Progenitor cell of endocrine pancreas (in vitro differentiated cells): Measurements from ENCODE around the gene UTF1. TPM values are rescaled to one million over a fixed set of nuclear protein-coding genes. Genes with fewer than 3 reads are reported as not detected.

Experiments used
- DNase-seq: peaks from one replicate; pipeline ENCODE4 v3.0.0; 2021; ENCODE audit warnings: low spot score; ENCODE audit not compliant: unreplicated experiment
- H3K27ac Mint-ChIP-seq: 2 replicates; pipeline ENCODE4 v1.8.0; 2021; ENCODE audit warnings: mild to moderate bottlenecking, moderate library complexity, mixed read lengths
- H3K27me3 Mint-ChIP-seq: 2 replicates; pipeline ENCODE4 v1.8.0; 2021; ENCODE audit warnings: mixed read lengths
- H3K36me3 Mint-ChIP-seq: 2 replicates; pipeline ENCODE4 v1.8.0; 2022; ENCODE audit warnings: mixed read lengths; ENCODE audit not compliant: insufficient read depth
- H3K4me1 Mint-ChIP-seq: 2 replicates; pipeline ENCODE4 v1.8.0; 2021; ENCODE audit warnings: low read depth, mixed read lengths
- H3K4me3 Mint-ChIP-seq: 2 replicates; pipeline ENCODE4 v1.8.0; 2021; ENCODE audit warnings: low read depth, mild to moderate bottlenecking, moderate library complexity, mixed read lengths
- H3K9me3 Mint-ChIP-seq: 2 replicates; pipeline ENCODE4 v1.8.0; 2021; ENCODE audit warnings: low read depth, mixed read lengths
- CTCF ChIP-seq: fragments of 200-600 bp; sonication (generic); IDR thresholded peaks from one replicate; pipeline ENCODE4 v1.5.0; 2021; ENCODE audit warnings: antibody characterized with exemption, mild to moderate bottlenecking; ENCODE audit not compliant: unreplicated experiment
- total RNA-seq: library from RNA; stranded (reverse); gene quantifications from 2 replicates; pipeline ENCODE4 v1.2.1, GENCODE V29; 2021

UTF1 gene
- total RNA-seq, 1 donor from 2014 or later, result not detected

- no peak for TF ChIP-seq CTCF
- H3K36me3 Mint-ChIP-seq, result peaks cover 2% of the 10 kb centered on the region
- no peak for DNase-seq
Measured at GRCh38 chr10:133208466-133208865, 21.6 kb upstream of the UTF1 start.

GRCh38 chr10:133209117-133209516 lies 20.9 kb upstream of the UTF1 start:
- DNase-seq, result no peak
- H3K4me1 Mint-ChIP-seq, result no peaks in the 10 kb centered on the region
- H3K9me3 Mint-ChIP-seq, result no peaks in the 10 kb centered on the region
- no peak for TF ChIP-seq CTCF
- H3K4me3 Mint-ChIP-seq, result no peak overlapping the region
- no peaks in the 10 kb centered on the region for H3K27me3 Mint-ChIP-seq
- H3K27ac Mint-ChIP-seq, result no peak overlapping the region
- H3K36me3 Mint-ChIP-seq, result peaks cover 2% of the 10 kb centered on the region

More at GRCh38 chr10:133208466-133208865, 21.6 kb upstream of the UTF1 start:
- Mint-ChIP-seq H3K9me3 (no peaks in the 10 kb centered on the region), H3K4me3 (no peak overlapping the region), H3K27ac (no peak overlapping the region), H3K27me3 (no peaks in the 10 kb centered on the region), H3K4me1 (no peaks in the 10 kb centered on the region)

GRCh38 chr10:133209641-133210040 lies 20.4 kb upstream of the UTF1 start:
- Mint-ChIP-seq H3K27ac (no peak overlapping the region), H3K36me3 (peaks cover 2% of the 10 kb centered on the region), H3K9me3 (no peaks in the 10 kb centered on the region), H3K4me3 (no peak overlapping the region), H3K27me3 (no peaks in the 10 kb centered on the region), H3K4me1 (no peaks in the 10 kb centered on the region)
- no peak for TF ChIP-seq CTCF
- no peak for DNase-seq

GRCh38 chr10:133210398-133211140 lies 19.4 kb upstream of the UTF1 start:
- Mint-ChIP-seq H3K9me3 (no peaks in the 10 kb centered on the region), H3K4me1 (no peaks in the 10 kb centered on the region), H3K4me3 (no peak overlapping the region), H3K36me3 (peaks cover 2% of the 10 kb centered on the region), H3K27me3 (no peaks in the 10 kb centered on the region), H3K27ac (no peak overlapping the region)
- no peak for TF ChIP-seq CTCF
- DNase-seq, result no peak

- no peak for TF ChIP-seq CTCF
- Mint-ChIP-seq H3K27ac (no peak overlapping the region), H3K4me3 (no peak overlapping the region), H3K36me3 (peaks cover 2% of the 10 kb centered on the region), H3K4me1 (no peaks in the 10 kb centered on the region), H3K27me3 (peaks cover 4% of the 10 kb centered on the region), H3K9me3 (no peaks in the 10 kb centered on the region)
- no peak for DNase-seq
Measured at GRCh38 chr10:133211141-133211830, 18.7 kb upstream of the UTF1 start.
